ENCODE results near the gene PXMP4.

The PXMP4 gene

GRCh38 chr20:33751775-33752174 lies 31.7 kb upstream of the PXMP4 start:
- Histone ChIP-seq H3K9ac (ENCODE audit: low read length) (no peak overlapping the region), H3K4ac (ENCODE audit: low read depth, low read length) (no peak overlapping the region), H3K14ac (ENCODE audit: low read length) (no peak overlapping the region), H3K36me3 (ENCODE audit: control insufficient read depth in 1 of 2, insufficient read depth in 2 of 2, low read length in 2 of 2) (peaks cover 4 to 6% of the 10 kb centered on the region in 2 experiments), H2AK5ac (ENCODE audit: low read length) (no peak overlapping the region), H4K91ac (ENCODE audit: low read depth, low read length) (no peak overlapping the region), H3K9me3 (ENCODE audit: insufficient read depth, low read depth, low read length) (peaks cover 2% of the 10 kb centered on the region), H4K12ac (ENCODE audit: low read depth, low read length) (no peak overlapping the region), H3K4me2 (ENCODE audit: low read length) (no peak overlapping the region), H3K4me3 (ENCODE audit: low read depth, low read length) (no peak overlapping the region), H3K27me3 (ENCODE audit: insufficient read depth, low read length) (no peaks in the 10 kb centered on the region), H3K18ac (ENCODE audit: low read length) (no peak overlapping the region), H2BK12ac (ENCODE audit: low read length) (no peak overlapping the region), H2AFZ (ENCODE audit: insufficient read depth, low read length, poor library complexity) (no peak overlapping the region), H3K27ac (ENCODE audit: low read depth, low read length) (no peak overlapping the region), H3K23ac (ENCODE audit: low read length) (no peak overlapping the region), H3K4me1 (ENCODE audit: control insufficient read depth in 1 of 2, insufficient read depth in 2 of 2, low read length in 2 of 2) (peaks cover 0 to 5% of the 10 kb centered on the region in 2 experiments), H4K8ac (ENCODE audit: low read depth, low read length) (no peak overlapping the region), H3K79me2 (ENCODE audit: control insufficient read depth, insufficient read depth, low read length, poor library complexity) (no peaks in the 10 kb centered on the region), H2BK120ac (ENCODE audit: insufficient read depth, low read length, poor library complexity) (no peak overlapping the region), H3K79me1 (ENCODE audit: low read length) (no peaks in the 10 kb centered on the region), H2BK5ac (ENCODE audit: low read depth, low read length, poor library complexity) (no peak overlapping the region)
- WGBS (ENCODE audit: extremely low coverage, insufficient coverage, insufficient read length) = no CpG with 5 or more reads among the region's 4 CpGs
- no peak for DNase-seq

- Histone ChIP-seq H3K18ac (ENCODE audit: low read length) (no peak overlapping the region), H3K27ac (ENCODE audit: low read depth, low read length) (no peak overlapping the region), H3K79me1 (ENCODE audit: low read length) (no peaks in the 10 kb centered on the region), H3K4me2 (ENCODE audit: low read length) (no peak overlapping the region), H2BK120ac (ENCODE audit: insufficient read depth, low read length, poor library complexity) (no peak overlapping the region), H3K27me3 (ENCODE audit: insufficient read depth, low read length) (no peaks in the 10 kb centered on the region), H4K91ac (ENCODE audit: low read depth, low read length) (no peak overlapping the region), H2AK5ac (ENCODE audit: low read length) (no peak overlapping the region), H3K14ac (ENCODE audit: low read length) (no peak overlapping the region), H3K23ac (ENCODE audit: low read length) (no peak overlapping the region), H3K9ac (ENCODE audit: low read length) (no peak overlapping the region), H4K12ac (ENCODE audit: low read depth, low read length) (no peak overlapping the region), H3K36me3 (ENCODE audit: control insufficient read depth in 1 of 2, insufficient read depth in 2 of 2, low read length in 2 of 2) (no peaks in the 10 kb centered on the region), H3K4ac (ENCODE audit: low read depth, low read length) (no peak overlapping the region), H2BK5ac (ENCODE audit: low read depth, low read length, poor library complexity) (no peak overlapping the region), H2AFZ (ENCODE audit: insufficient read depth, low read length, poor library complexity) (no peak overlapping the region), H3K79me2 (ENCODE audit: control insufficient read depth, insufficient read depth, low read length, poor library complexity) (no peaks in the 10 kb centered on the region), H2BK12ac (ENCODE audit: low read length) (no peak overlapping the region), H3K9me3 (ENCODE audit: insufficient read depth, low read depth, low read length) (no peaks in the 10 kb centered on the region), H3K4me3 (ENCODE audit: low read depth, low read length) (no peak overlapping the region), H4K8ac (ENCODE audit: low read depth, low read length) (no peak overlapping the region), H3K4me1 (ENCODE audit: control insufficient read depth in 1 of 2, insufficient read depth in 2 of 2, low read length in 2 of 2) (no peaks in the 10 kb centered on the region)
- DNase-seq = no peak
- WGBS (ENCODE audit: extremely low coverage, insufficient coverage, insufficient read length) = no CpG with 5 or more reads among the region's 12 CpGs
Measured at GRCh38 chr20:33746325-33746998, 26.4 kb upstream of the PXMP4 start.

GRCh38 chr20:33744773-33745385 lies 24.8 kb upstream of the PXMP4 start:
- H2BK120ac ChIP-seq (ENCODE audit: insufficient read depth, low read length, poor library complexity) = no peak overlapping the region
- no peaks in the 10 kb centered on the region for H3K4me1 ChIP-seq (ENCODE audit: control insufficient read depth in 1 of 2, insufficient read depth in 2 of 2, low read length in 2 of 2)

GRCh38 chr20:33744181-33744580 lies 24.1 kb upstream of the PXMP4 start:
- H3K14ac ChIP-seq (ENCODE audit: low read length) = no peak overlapping the region
- no peak overlapping the region for H3K4ac ChIP-seq (ENCODE audit: low read depth, low read length)
- no peaks in the 10 kb centered on the region for H3K9me3 ChIP-seq (ENCODE audit: insufficient read depth, low read depth, low read length)
- no peak overlapping the region for H3K27ac ChIP-seq (ENCODE audit: low read depth, low read length)
- no CpG with 5 or more reads among the region's 3 CpGs for WGBS (ENCODE audit: extremely low coverage, insufficient coverage, insufficient read length)
- no peak for DNase-seq
- H3K79me1 ChIP-seq (ENCODE audit: low read length) = no peaks in the 10 kb centered on the region
- no peak overlapping the region for H4K12ac ChIP-seq (ENCODE audit: low read depth, low read length)
- no peak overlapping the region for H3K23ac ChIP-seq (ENCODE audit: low read length)
- H2AK5ac ChIP-seq (ENCODE audit: low read length) = no peak overlapping the region
- H3K4me3 ChIP-seq (ENCODE audit: low read depth, low read length) = no peak overlapping the region
- no peak overlapping the region for H2BK12ac ChIP-seq (ENCODE audit: low read length)
- no peak overlapping the region for H2BK5ac ChIP-seq (ENCODE audit: low read depth, low read length, poor library complexity)
- no peaks in the 10 kb centered on the region for H3K79me2 ChIP-seq (ENCODE audit: control insufficient read depth, insufficient read depth, low read length, poor library complexity)
- no peak overlapping the region for H3K18ac ChIP-seq (ENCODE audit: low read length)
- no peak overlapping the region for H2BK120ac ChIP-seq (ENCODE audit: insufficient read depth, low read length, poor library complexity)
- H2AFZ ChIP-seq (ENCODE audit: insufficient read depth, low read length, poor library complexity) = no peak overlapping the region
- no peaks in the 10 kb centered on the region for H3K4me1 ChIP-seq (ENCODE audit: control insufficient read depth in 1 of 2, insufficient read depth in 2 of 2, low read length in 2 of 2)
- H4K8ac ChIP-seq (ENCODE audit: low read depth, low read length) = no peak overlapping the region
- H3K9ac ChIP-seq (ENCODE audit: low read length) = no peak overlapping the region
- H4K91ac ChIP-seq (ENCODE audit: low read depth, low read length) = no peak overlapping the region
- H3K4me2 ChIP-seq (ENCODE audit: low read length) = no peak overlapping the region
- H3K36me3 ChIP-seq (ENCODE audit: control insufficient read depth in 1 of 2, insufficient read depth in 2 of 2, low read length in 2 of 2) = no peaks in the 10 kb centered on the region
- H3K27me3 ChIP-seq (ENCODE audit: insufficient read depth, low read length) = no peaks in the 10 kb centered on the region

More at GRCh38 chr20:33744773-33745385, 24.8 kb upstream of the PXMP4 start:
- no peak for DNase-seq
- H3K9me3 ChIP-seq (ENCODE audit: insufficient read depth, low read depth, low read length) = no peaks in the 10 kb centered on the region
- H3K79me1 ChIP-seq (ENCODE audit: low read length) = no peaks in the 10 kb centered on the region
- H3K79me2 ChIP-seq (ENCODE audit: control insufficient read depth, insufficient read depth, low read length, poor library complexity) = no peaks in the 10 kb centered on the region
- H3K4me2 ChIP-seq (ENCODE audit: low read length) = no peak overlapping the region
- no peaks in the 10 kb centered on the region for H3K36me3 ChIP-seq (ENCODE audit: control insufficient read depth in 1 of 2, insufficient read depth in 2 of 2, low read length in 2 of 2)
- H3K18ac ChIP-seq (ENCODE audit: low read length) = no peak overlapping the region
- no peak overlapping the region for H3K9ac ChIP-seq (ENCODE audit: low read length)
- H3K27ac ChIP-seq (ENCODE audit: low read depth, low read length) = no peak overlapping the region
- H2BK12ac ChIP-seq (ENCODE audit: low read length) = no peak overlapping the region
- no peak overlapping the region for H3K4me3 ChIP-seq (ENCODE audit: low read depth, low read length)
- no peak overlapping the region for H2AK5ac ChIP-seq (ENCODE audit: low read length)
- no peak overlapping the region for H2BK5ac ChIP-seq (ENCODE audit: low read depth, low read length, poor library complexity)
- no CpG with 5 or more reads among the region's 14 CpGs for WGBS (ENCODE audit: extremely low coverage, insufficient coverage, insufficient read length)
- no peak overlapping the region for H4K91ac ChIP-seq (ENCODE audit: low read depth, low read length)
- no peak overlapping the region for H3K23ac ChIP-seq (ENCODE audit: low read length)
- H3K14ac ChIP-seq (ENCODE audit: low read length) = no peak overlapping the region
- no peak overlapping the region for H3K4ac ChIP-seq (ENCODE audit: low read depth, low read length)
- H2AFZ ChIP-seq (ENCODE audit: insufficient read depth, low read length, poor library complexity) = no peak overlapping the region
- no peak overlapping the region for H4K12ac ChIP-seq (ENCODE audit: low read depth, low read length)
- H4K8ac ChIP-seq (ENCODE audit: low read depth, low read length) = no peak overlapping the region
- H3K27me3 ChIP-seq (ENCODE audit: insufficient read depth, low read length) = no peaks in the 10 kb centered on the region
